MCF 10A (cell line): ENCODE measurements around the gene KDM4B. TPM values are rescaled to one million over a fixed set of nuclear protein-coding genes. Genes with fewer than 3 reads are reported as not detected.

Source experiments
- BruUV-seq: library from RNA; stranded (reverse); fragments of 400-500 nt; replicated peaks from 2 replicates; lab custom pipeline; 2021; lab: Mats Ljungman, UMichigan
- CTCF ChIA-PET: fragments of 300-600 bp; sonication (Branson Sonifier 250); formaldehyde crosslinking; extraction: SDS; loops from one replicate; lab custom pipeline; 2021; ENCODE audit warnings: antibody characterized with exemption, inconsistent platforms; lab: Yijun Ruan, JAX
- POLR2A ChIA-PET: fragments of 300-600, 350-650 bp; sonication (Branson Sonifier 250); formaldehyde crosslinking; extraction: SDS; loops from one replicate; lab custom pipeline; 2020; ENCODE audit warnings: antibody characterized with exemption, inconsistent platforms; lab: Yijun Ruan, JAX
- DNase-seq: peaks from one replicate; pipeline ENCODE4 v3.0.0-alpha.2; 2018; ENCODE audit not compliant: unreplicated experiment
- H3K27ac Mint-ChIP-seq: one replicate; pipeline ENCODE4 v1.8.0; 2022; ENCODE audit warnings: mild to moderate bottlenecking, low read depth, mixed read lengths; ENCODE audit not compliant: unreplicated experiment
- H3K27me3 Mint-ChIP-seq: one replicate; pipeline ENCODE4 v1.8.0; 2022; ENCODE audit warnings: mixed read lengths; ENCODE audit not compliant: insufficient read depth, unreplicated experiment
- H3K36me3 Mint-ChIP-seq: one replicate; pipeline ENCODE4 v1.8.0; 2022; ENCODE audit warnings: mild to moderate bottlenecking, moderate library complexity, mixed read lengths; ENCODE audit not compliant: insufficient read depth, unreplicated experiment
- H3K4me1 Mint-ChIP-seq: one replicate; pipeline ENCODE4 v1.8.0; 2022; ENCODE audit warnings: mixed read lengths; ENCODE audit not compliant: insufficient read depth, unreplicated experiment
- H3K4me3 Mint-ChIP-seq: one replicate; pipeline ENCODE4 v1.8.0; 2022; ENCODE audit warnings: mild to moderate bottlenecking, moderate library complexity, mixed read lengths; ENCODE audit not compliant: unreplicated experiment
- H3K9me3 Mint-ChIP-seq: one replicate; pipeline ENCODE4 v1.8.0; 2022; ENCODE audit warnings: mixed read lengths; ENCODE audit not compliant: unreplicated experiment
- CTCF ChIP-seq: fragments of 200-600 bp; IDR thresholded peaks from one replicate; pipeline ENCODE4 v1.8.0; 2022; ENCODE audit warnings: antibody characterized with exemption, mild to moderate bottlenecking; ENCODE audit not compliant: unreplicated experiment
- intact Hi-C: fragments of 100-400 bp; cut with micrococcal nuclease; formaldehyde crosslinking; loops from 2 replicates; pipeline ENCODE4 v1.14.1; 2022
- total RNA-seq: library from RNA; stranded (reverse); gene quantifications from 2 replicates; pipeline ENCODE4 v1.2.3, GENCODE V29; 2022

KDM4B gene
- total RNA-seq, 1 experiment from 2014 or later, result 34.4 TPM

- intact Hi-C loops, result no loop called here
- POLR2A ChIA-PET, result no interaction called here
Measured at GRCh38 chr19:5098646-5099045, 129.7 kb downstream of the KDM4B start.

GRCh38 chr19:5099701-5100221, 130.8 kb downstream of the KDM4B start:
- H3K36me3 Mint-ChIP-seq, result peaks cover 24% of the 10 kb centered on the region
- no peaks in the 10 kb centered on the region for H3K4me1 Mint-ChIP-seq
- ChIA-PET CTCF (no interaction called here), POLR2A (no interaction called here)
- H3K4me3 Mint-ChIP-seq, result no peak overlapping the region
- no peaks in the 10 kb centered on the region for H3K27me3 Mint-ChIP-seq
- H3K27ac Mint-ChIP-seq, result no peak overlapping the region
- peaks cover 8% of the 10 kb centered on the region for H3K9me3 Mint-ChIP-seq
- no peak for TF ChIP-seq CTCF
- BruUV-seq, result no TSS peak
- intact Hi-C loops, result no loop called here
- no peak for DNase-seq

More at GRCh38 chr19:5098646-5099045, 129.7 kb downstream of the KDM4B start:
- Mint-ChIP-seq H3K9me3 (peaks cover 8% of the 10 kb centered on the region), H3K4me1 (no peaks in the 10 kb centered on the region), H3K27ac (no peak overlapping the region), H3K4me3 (no peak overlapping the region), H3K36me3 (peaks cover 26% of the 10 kb centered on the region), H3K27me3 (no peaks in the 10 kb centered on the region)
- BruUV-seq, result no TSS peak
- no peak for TF ChIP-seq CTCF
- no peak for DNase-seq
- CTCF ChIA-PET, result no interaction called here

GRCh38 chr19:5101871-5102270, 133.0 kb downstream of the KDM4B start:
- no peak for TF ChIP-seq CTCF
- BruUV-seq, result no TSS peak
- ChIA-PET POLR2A (no interaction called here), CTCF (no interaction called here)
- no peaks in the 10 kb centered on the region for H3K27me3 Mint-ChIP-seq
- intact Hi-C loops, result no loop called here
- no peaks in the 10 kb centered on the region for H3K4me1 Mint-ChIP-seq
- peaks cover 8% of the 10 kb centered on the region for H3K9me3 Mint-ChIP-seq
- no peak overlapping the region for H3K27ac Mint-ChIP-seq
- H3K36me3 Mint-ChIP-seq, result peaks cover 24% of the 10 kb centered on the region
- no peak overlapping the region for H3K4me3 Mint-ChIP-seq
- no peak for DNase-seq

- no peak for DNase-seq
- Mint-ChIP-seq H3K4me1 (no peaks in the 10 kb centered on the region), H3K36me3 (peaks cover 25% of the 10 kb centered on the region), H3K9me3 (peaks cover 8% of the 10 kb centered on the region), H3K27me3 (no peaks in the 10 kb centered on the region), H3K4me3 (no peak overlapping the region), H3K27ac (no peak overlapping the region)
- no TSS peak for BruUV-seq
- TF ChIP-seq CTCF, result no peak
- ChIA-PET POLR2A (no interaction called here), CTCF (no interaction called here)
- intact Hi-C loops, result no loop called here
Measured at GRCh38 chr19:5102520-5102919, 133.6 kb downstream of the KDM4B start.
